ENCODE measurements around the gene HMGB1. TPM values are rescaled to one million over a fixed set of nuclear protein-coding genes. Genes with fewer than 3 reads are reported as not detected.
"Not testable (repeated sequence)": the region's sequence is repeated elsewhere in the genome, so short reads cannot be mapped to it uniquely, and the experiment has no call there.

The HMGB1 gene
- total RNA-seq, 3 donors from 2014 or later (not counting 1 experiment from before 2014, with no cell fraction given), result 397 to 449 (median 409) TPM

DNA sequence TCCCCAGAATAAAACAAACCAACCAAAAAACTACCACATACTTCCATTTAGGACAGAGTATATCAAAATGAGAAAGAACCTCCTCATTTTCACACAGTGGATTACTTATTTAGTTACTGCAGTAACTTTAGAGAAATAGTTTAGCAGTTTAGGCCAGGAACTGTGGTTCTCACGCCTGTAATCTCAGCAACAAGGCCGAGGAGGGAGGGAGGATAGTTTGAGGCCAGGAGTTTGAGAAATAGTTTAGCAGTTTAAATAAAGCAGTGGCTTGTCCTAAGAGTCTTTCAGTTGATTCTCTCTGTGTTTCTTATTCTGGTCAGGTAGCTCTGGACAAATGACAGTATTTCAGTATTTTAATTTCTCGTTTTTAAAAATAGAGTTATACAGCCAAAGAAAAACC is 9.4 kb downstream of the HMGB1 start:
- WGBS (ENCODE audit: insufficient coverage), result 26% methylated on average over 2 of the region's 3 CpGs
- peaks cover 15 to 20% of the 10 kb centered on the region in 2 donors for H3K4me1 Mint-ChIP-seq
- H3K27ac Mint-ChIP-seq, result peak overlapping the region; percentile 52 to 57

GRCh38 chr13:30454991-30455390 is 10.7 kb downstream of the HMGB1 start:
- Histone ChIP-seq H3K27ac (ENCODE audit: low read length) (no peak overlapping the region), H3K4me3 (ENCODE audit: low read length) (no peak overlapping the region), H3K27me3 (ENCODE audit: control insufficient read depth, insufficient read depth, low read length) (no peaks in the 10 kb centered on the region), H3K4me1 (ENCODE audit: control insufficient read depth, insufficient read depth, low read length) (peaks cover 2% of the 10 kb centered on the region), H3K36me3 (ENCODE audit: control insufficient read depth, insufficient read depth, low read length) (peaks cover 18% of the 10 kb centered on the region), H3K9me3 (ENCODE audit: control insufficient read depth, insufficient read depth, low read length) (no peaks in the 10 kb centered on the region)
- Mint-ChIP-seq H3K36me3 (no peaks in the 10 kb centered on the region), H3K4me3 (no peak overlapping the region), H3K27me3 (ENCODE audit: low read depth in 2 of 2) (no peaks in the 10 kb centered on the region), H3K27ac (no peak overlapping the region), H3K9me3 (no peaks in the 10 kb centered on the region), H3K4me1 (peaks cover 13 to 17% of the 10 kb centered on the region in 2 donors)
- DNase-seq, result no peak
- intact Hi-C loops (cut with micrococcal nuclease), result no loop called here
- ATAC-seq, result peak in 1 of 3 donors; percentile 21
- no peak for TF ChIP-seq CTCF (IDR thresholded peaks at IDR 0.05)
- 98% methylated on average over 2 of the region's 2 CpGs for WGBS (ENCODE audit: insufficient coverage)

More for the DNA sequence above, 9.4 kb downstream of the HMGB1 start:
- Histone ChIP-seq H3K9me3 (ENCODE audit: control insufficient read depth, insufficient read depth, low read length) (no peaks in the 10 kb centered on the region), H3K36me3 (ENCODE audit: control insufficient read depth, insufficient read depth, low read length) (peaks cover 19% of the 10 kb centered on the region), H3K27me3 (ENCODE audit: control insufficient read depth, insufficient read depth, low read length) (no peaks in the 10 kb centered on the region), H3K4me3 (ENCODE audit: low read length) (no peak overlapping the region), H3K27ac (ENCODE audit: low read length) (peak overlapping the region; percentile 14), H3K4me1 (ENCODE audit: control insufficient read depth, insufficient read depth, low read length) (peaks cover 2% of the 10 kb centered on the region)
- DNase-seq (no peak), ATAC-seq (peak in 1 of 3 donors; percentile 30)
- peaks cover 3% of the 10 kb centered on the region for H3K36me3 Mint-ChIP-seq
- intact Hi-C loops (cut with micrococcal nuclease), result no loop called here
- no peak for TF ChIP-seq CTCF (IDR thresholded peaks at IDR 0.05)
- no peak overlapping the region for H3K4me3 Mint-ChIP-seq
- no peaks in the 10 kb centered on the region for H3K27me3 Mint-ChIP-seq (ENCODE audit: low read depth in 2 of 2)
- H3K9me3 Mint-ChIP-seq, result no peaks in the 10 kb centered on the region

DNA sequence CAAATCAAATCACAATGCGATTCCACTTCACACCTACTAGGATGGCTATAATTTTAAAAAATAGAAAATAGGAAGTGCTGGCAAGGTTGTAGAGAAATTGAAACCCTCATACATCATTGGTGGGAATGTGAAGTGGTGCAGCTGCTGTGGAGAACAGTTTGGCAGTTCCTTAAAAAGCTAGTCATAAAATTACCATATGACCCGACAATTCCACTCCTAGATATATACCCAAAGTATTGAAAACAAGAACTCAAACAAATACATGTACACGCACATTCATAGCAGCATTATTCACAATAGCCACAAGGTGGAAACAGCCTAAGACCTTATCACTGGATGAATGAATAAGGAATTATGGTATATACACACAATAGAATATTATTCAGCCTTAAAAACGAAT is 12.0 kb downstream of the HMGB1 start:
- DNase-seq, result no peak
- Mint-ChIP-seq H3K27ac (no peak overlapping the region), H3K36me3 (no peaks in the 10 kb centered on the region), H3K4me3 (no peak overlapping the region), H3K27me3 (ENCODE audit: low read depth in 2 of 2) (no peaks in the 10 kb centered on the region), H3K4me1 (peaks cover 6 to 10% of the 10 kb centered on the region in 2 donors), H3K9me3 (no peaks in the 10 kb centered on the region)
- H3K27ac ChIP-seq (ENCODE audit: low read length), result no peak overlapping the region
- 83% methylated on average over 2 of the region's 4 CpGs for WGBS (ENCODE audit: insufficient coverage)
- intact Hi-C loops (cut with micrococcal nuclease), result no loop called here
- H3K27me3 ChIP-seq (ENCODE audit: control insufficient read depth, insufficient read depth, low read length), result no peaks in the 10 kb centered on the region
- no peak for ATAC-seq
- peaks cover 2% of the 10 kb centered on the region for H3K4me1 ChIP-seq (ENCODE audit: control insufficient read depth, insufficient read depth, low read length)
- H3K9me3 ChIP-seq (ENCODE audit: control insufficient read depth, insufficient read depth, low read length), result no peaks in the 10 kb centered on the region
- no peak overlapping the region for H3K4me3 ChIP-seq (ENCODE audit: low read length)
- peaks cover 8% of the 10 kb centered on the region for H3K36me3 ChIP-seq (ENCODE audit: control insufficient read depth, insufficient read depth, low read length)
- no peak for TF ChIP-seq CTCF (IDR thresholded peaks at IDR 0.05)

- H3K4me3 Mint-ChIP-seq; H3K4me3 ChIP-seq (ENCODE audit: low read length); H3K4me1 Mint-ChIP-seq; H3K9me3 Mint-ChIP-seq; H3K27ac ChIP-seq (ENCODE audit: low read length); H3K27ac Mint-ChIP-seq; H3K36me3 Mint-ChIP-seq; H3K4me1 ChIP-seq (ENCODE audit: control insufficient read depth, insufficient read depth, low read length); H3K27me3 ChIP-seq (ENCODE audit: control insufficient read depth, insufficient read depth, low read length); DNase-seq; ATAC-seq; H3K9me3 ChIP-seq (ENCODE audit: control insufficient read depth, insufficient read depth, low read length); H3K36me3 ChIP-seq (ENCODE audit: control insufficient read depth, insufficient read depth, low read length); intact Hi-C loops (cut with micrococcal nuclease); H3K27me3 Mint-ChIP-seq (ENCODE audit: low read depth in 2 of 2): not testable (repeated sequence)
- over 99% methylated on average over 9 of the region's 12 CpGs for WGBS (ENCODE audit: insufficient coverage)
Measured at GRCh38 chr13:30451476-30451875, 14.3 kb downstream of the HMGB1 start.
